Mucosa of rectum (tissue), 2 donors: Measurements from ENCODE around the gene ZNF438.

Source experiments
- H3K27ac ChIP-seq, 2 donors: one replicate each; pipeline ENCODE4 v1.7.0; 2013; ENCODE audit warnings: inconsistent platforms in 2 of 2, low read depth in 2 of 2, low read length in 2 of 2
- H3K27me3 ChIP-seq, 2 donors: one replicate each; pipeline ENCODE4 v1.7.0; 2013; ENCODE audit warnings: low read length in 2 of 2; ENCODE audit not compliant: control insufficient read depth in 2 of 2, insufficient read depth in 2 of 2
- H3K36me3 ChIP-seq, 2 donors: one replicate each; pipeline ENCODE4 v1.7.0; 2013; ENCODE audit warnings: low read length in 2 of 2; ENCODE audit not compliant: control insufficient read depth in 2 of 2, insufficient read depth in 2 of 2
- H3K4me1 ChIP-seq, 2 donors: one replicate each; pipeline ENCODE4 v1.7.0; 2013; ENCODE audit warnings: low read length in 2 of 2, mild to moderate bottlenecking in 1 of 2; ENCODE audit not compliant: control insufficient read depth in 2 of 2, insufficient read depth in 2 of 2
- H3K4me3 ChIP-seq, 2 donors: one replicate each; pipeline ENCODE4 v1.7.0; 2013; ENCODE audit warnings: low read length in 2 of 2
- H3K9ac ChIP-seq, 2 donors: one replicate each; pipeline ENCODE4 v1.7.0; 2013; ENCODE audit warnings: low read length in 2 of 2, low read depth in 1 of 2, mild to moderate bottlenecking in 1 of 2
- H3K9me3 ChIP-seq, 2 donors: one replicate each; pipeline ENCODE4 v1.7.0; 2013; ENCODE audit warnings: low read length in 2 of 2; ENCODE audit not compliant: control insufficient read depth in 2 of 2
- donor health status: healthy.
- donor health status: Normal muscosa, but diverticular disease.

ZNF438 gene

DNA sequence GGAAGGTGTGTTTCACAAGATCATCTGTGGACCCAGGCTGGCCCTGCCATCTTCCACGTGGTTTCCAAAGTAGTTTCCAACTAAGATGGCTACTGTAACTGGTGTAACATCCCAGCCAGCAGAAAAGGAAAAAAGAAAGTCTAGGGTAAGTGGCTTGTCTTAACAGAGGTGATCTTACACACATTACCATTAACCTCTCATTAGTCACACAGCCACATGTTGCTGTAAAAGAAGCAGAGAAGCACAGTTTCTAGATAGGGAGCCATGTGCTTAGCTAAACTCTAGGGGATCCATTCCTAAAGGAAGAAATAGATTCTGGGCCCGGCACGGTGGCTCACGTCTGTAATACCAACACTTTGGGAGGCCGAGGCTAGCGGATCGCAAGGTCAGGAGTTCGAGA lies 54.3 kb downstream of the ZNF438 start:
- no peaks in the 10 kb centered on the region for H3K36me3 ChIP-seq
- no peaks in the 10 kb centered on the region for H3K4me1 ChIP-seq
- no peak overlapping the region for H3K9ac ChIP-seq
- no peak overlapping the region for H3K27ac ChIP-seq
- H3K27me3 ChIP-seq = no peaks in the 10 kb centered on the region
- no peak overlapping the region for H3K4me3 ChIP-seq
- H3K9me3 ChIP-seq = no peaks in the 10 kb centered on the region

- H3K27ac ChIP-seq = no peak overlapping the region
- H3K9ac ChIP-seq = no peak overlapping the region
- no peaks in the 10 kb centered on the region for H3K4me1 ChIP-seq
- H3K9me3 ChIP-seq = no peaks in the 10 kb centered on the region
- H3K4me3 ChIP-seq = no peak overlapping the region
- no peaks in the 10 kb centered on the region for H3K36me3 ChIP-seq
- no peaks in the 10 kb centered on the region for H3K27me3 ChIP-seq
These were observed 56.8 kb downstream of the ZNF438 start for GRCh38 chr10:30974773-30975415.

DNA sequence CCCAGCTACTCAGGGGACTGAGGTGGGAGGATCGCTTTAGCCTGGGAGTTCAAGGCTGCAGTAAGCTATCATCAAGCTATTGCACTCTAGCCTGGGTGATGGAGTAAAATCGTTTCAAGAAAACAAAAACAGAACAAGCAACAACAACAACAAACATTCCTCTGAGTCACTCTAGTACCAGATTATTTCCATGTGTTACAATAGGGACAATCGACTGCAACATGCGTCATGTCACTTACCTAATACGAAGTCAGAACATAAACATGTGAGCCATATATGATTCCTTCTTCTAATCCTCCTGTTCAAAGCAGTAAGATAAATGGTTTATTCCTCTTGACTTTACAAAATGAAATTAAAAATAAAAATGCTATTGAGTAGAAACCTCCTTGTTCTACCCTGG lies 57.3 kb downstream of the ZNF438 start:
- H3K27me3 ChIP-seq = no peaks in the 10 kb centered on the region
- no peaks in the 10 kb centered on the region for H3K9me3 ChIP-seq
- no peak overlapping the region for H3K4me3 ChIP-seq
- no peaks in the 10 kb centered on the region for H3K4me1 ChIP-seq
- no peak overlapping the region for H3K9ac ChIP-seq
- no peak overlapping the region for H3K27ac ChIP-seq
- H3K36me3 ChIP-seq = no peaks in the 10 kb centered on the region

DNA sequence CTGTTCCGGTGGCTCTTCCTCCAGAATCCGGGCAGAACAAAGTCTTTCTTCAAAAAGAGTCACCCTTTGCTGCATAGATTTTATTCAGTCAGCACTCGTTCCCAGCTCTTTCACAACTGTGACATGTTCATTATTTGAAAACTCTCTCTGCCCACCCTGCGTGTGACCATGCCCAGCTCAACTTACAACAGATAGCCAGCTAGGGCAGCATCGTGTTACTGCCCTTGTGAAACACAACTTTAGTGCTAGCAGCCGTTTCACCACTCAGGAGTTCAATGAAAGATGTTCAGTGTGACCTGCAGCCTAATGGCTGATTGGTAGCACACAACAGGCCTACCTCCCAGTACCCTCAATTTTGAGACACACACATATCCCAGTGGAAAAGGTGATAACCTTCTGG lies 57.9 kb downstream of the ZNF438 start:
- no peaks in the 10 kb centered on the region for H3K4me1 ChIP-seq
- H3K9ac ChIP-seq = no peak overlapping the region
- H3K36me3 ChIP-seq = no peaks in the 10 kb centered on the region
- no peak overlapping the region for H3K4me3 ChIP-seq
- no peaks in the 10 kb centered on the region for H3K27me3 ChIP-seq
- H3K9me3 ChIP-seq = no peaks in the 10 kb centered on the region
- no peak overlapping the region for H3K27ac ChIP-seq

DNA sequence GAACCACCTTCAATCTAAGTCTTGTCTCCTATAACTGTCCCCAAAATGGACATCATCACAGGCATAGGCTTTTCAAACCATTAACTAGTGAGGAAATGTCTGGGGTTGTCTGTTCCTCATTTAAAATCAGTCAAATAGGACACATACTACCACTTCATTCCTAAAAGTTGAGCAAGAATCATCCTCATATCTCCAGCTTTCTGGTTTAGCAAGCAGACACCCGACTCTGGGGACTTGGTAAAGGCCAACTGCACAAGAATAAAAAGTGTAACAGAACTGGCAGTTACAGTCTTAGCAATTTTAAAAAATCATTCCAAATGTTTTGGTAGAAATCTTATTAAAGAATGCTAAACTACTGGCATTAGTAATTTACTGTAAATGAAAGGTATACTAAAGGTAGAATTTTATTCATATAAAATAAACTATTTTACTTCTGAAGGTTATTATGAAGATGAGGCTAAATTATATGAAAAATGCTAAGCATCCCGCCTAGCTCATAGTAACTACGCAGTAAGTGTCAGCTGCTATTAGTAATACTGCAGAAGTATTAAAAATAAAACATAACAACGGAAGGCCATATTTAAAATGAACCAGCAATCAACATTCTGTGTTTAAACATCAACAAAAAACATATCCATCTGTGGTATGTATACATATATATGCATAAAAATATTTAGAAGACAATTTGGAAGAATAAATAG lies 60.8 kb downstream of the ZNF438 start:
- no peak overlapping the region for H3K27ac ChIP-seq

GRCh38 chr10:30968711-30969110 lies 63.0 kb downstream of the ZNF438 start:
- no peak overlapping the region for H3K9ac ChIP-seq
- H3K4me3 ChIP-seq = no peak overlapping the region
- H3K9me3 ChIP-seq = no peaks in the 10 kb centered on the region
- H3K36me3 ChIP-seq = no peaks in the 10 kb centered on the region
- no peaks in the 10 kb centered on the region for H3K27me3 ChIP-seq
- H3K27ac ChIP-seq = no peak overlapping the region
- H3K4me1 ChIP-seq = no peaks in the 10 kb centered on the region

More for the DNA sequence above, 60.8 kb downstream of the ZNF438 start:
- no peaks in the 10 kb centered on the region for H3K9me3 ChIP-seq
- H3K36me3 ChIP-seq = no peaks in the 10 kb centered on the region
- H3K4me1 ChIP-seq = no peaks in the 10 kb centered on the region
- H3K4me3 ChIP-seq = no peak overlapping the region
- H3K9ac ChIP-seq = no peak overlapping the region
- no peaks in the 10 kb centered on the region for H3K27me3 ChIP-seq

- no peaks in the 10 kb centered on the region for H3K27me3 ChIP-seq
- H3K4me3 ChIP-seq = no peak overlapping the region
- no peak overlapping the region for H3K9ac ChIP-seq
- H3K9me3 ChIP-seq = no peaks in the 10 kb centered on the region
- no peaks in the 10 kb centered on the region for H3K36me3 ChIP-seq
- no peaks in the 10 kb centered on the region for H3K4me1 ChIP-seq
- no peak overlapping the region for H3K27ac ChIP-seq
These were observed 63.8 kb downstream of the ZNF438 start for GRCh38 chr10:30967650-30968410.

DNA sequence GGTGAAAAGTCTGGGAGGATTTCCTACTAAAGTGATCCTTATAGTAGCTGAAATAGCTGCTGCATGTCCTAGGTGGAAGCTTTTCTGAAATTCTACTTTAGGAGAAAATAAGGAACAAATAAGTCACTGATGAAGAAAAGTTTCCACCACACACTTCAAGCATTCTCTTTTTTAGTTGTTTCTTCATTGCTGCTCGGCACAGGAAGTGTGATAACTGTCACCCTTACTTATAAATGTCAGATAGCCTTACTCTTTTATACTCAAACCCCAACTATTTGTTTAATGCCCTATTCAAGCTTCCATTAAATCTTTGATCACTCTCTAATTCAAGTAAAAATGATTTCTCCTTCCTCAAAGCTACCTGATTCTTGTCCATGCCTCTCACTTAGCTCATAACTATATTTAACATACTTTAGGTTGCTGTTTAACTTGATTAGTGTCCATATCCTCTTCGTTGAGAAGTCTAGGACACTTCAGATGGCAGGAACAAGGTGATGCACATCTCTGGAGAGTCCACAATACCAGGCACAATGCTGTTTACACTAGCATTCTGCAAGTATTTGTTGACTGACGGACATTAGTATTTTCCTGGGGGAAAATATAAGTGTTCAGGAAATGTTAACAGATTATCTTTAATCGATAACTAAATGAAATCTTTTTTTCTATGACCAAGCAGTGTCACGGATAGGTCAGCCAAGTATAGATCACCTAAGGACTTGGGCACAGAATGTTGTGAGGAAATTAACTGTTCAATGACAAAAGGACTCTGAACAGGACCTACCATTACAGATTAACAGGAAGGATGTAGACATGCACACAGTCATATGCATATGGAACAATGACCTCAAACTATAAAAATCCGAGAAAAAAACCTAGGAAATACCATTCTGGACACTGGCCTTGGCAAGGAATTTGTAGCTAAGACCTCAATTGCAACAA lies 67.4 kb downstream of the ZNF438 start:
- Histone ChIP-seq H3K27ac (no peak overlapping the region), H3K9ac (no peak overlapping the region), H3K27me3 (no peaks in the 10 kb centered on the region), H3K9me3 (no peaks in the 10 kb centered on the region), H3K36me3 (no peaks in the 10 kb centered on the region), H3K4me3 (no peak overlapping the region), H3K4me1 (no peaks in the 10 kb centered on the region)

GRCh38 chr10:30962522-30962921 lies 69.1 kb downstream of the ZNF438 start:
- H3K36me3 ChIP-seq = no peaks in the 10 kb centered on the region
- no peaks in the 10 kb centered on the region for H3K9me3 ChIP-seq
- H3K4me1 ChIP-seq = no peaks in the 10 kb centered on the region
- no peaks in the 10 kb centered on the region for H3K27me3 ChIP-seq
- H3K4me3 ChIP-seq = no peak overlapping the region
- H3K27ac ChIP-seq = no peak overlapping the region
- no peak overlapping the region for H3K9ac ChIP-seq
